ENCODE data around the gene EPN2. TPM values are rescaled to one million over a fixed set of nuclear protein-coding genes. Genes with fewer than 3 reads are reported as not detected.

The EPN2 gene
- polyA plus RNA-seq, 3 donors = 0.93 TPM; not detected in 2

- WGBS (ENCODE audit: insufficient coverage) = 94% methylated on average over 7 of the region's 9 CpGs
- no peak overlapping the region for H3K9ac ChIP-seq (ENCODE audit: insufficient read depth, low read length, poor library complexity, severe bottlenecking)
- Mint-ChIP-seq H3K27ac (no peak overlapping the region), H3K9me3 (peaks cover 0 to 3% (median 1%) of the 10 kb centered on the region in 7 donors), H3K4me3 (no peak overlapping the region), H3K27me3 (ENCODE audit: low read depth in 3 of 3) (peaks cover 35 to 58% (median 44%) of the 10 kb centered on the region in 3 donors), H3K36me3 (no peaks in the 10 kb centered on the region), H3K4me1 (no peaks in the 10 kb centered on the region)
- H3K36me3 ChIP-seq (replicated peaks in 1 of 2; ENCODE audit: control insufficient read depth in 1 of 2, insufficient read depth in 2 of 2, low read length in 2 of 2) = no peaks in the 10 kb centered on the region
- DNase-seq = no peak
- H3K9me3 ChIP-seq (replicated peaks in 1 of 2; ENCODE audit: control insufficient read depth in 1 of 2, insufficient read depth in 1 of 2, low read length in 2 of 2) = no peaks in the 10 kb centered on the region
- intact Hi-C loops (cut with micrococcal nuclease) = loop anchor here in 1 of 2 donors (5.0 kb wide), 1 partner anchor 454 kb away; no protein-coding TSS in a partner anchor
- H3K4me3 ChIP-seq (replicated peaks in 1 of 3; ENCODE audit: low read depth in 2 of 3, low read length in 3 of 3) = no peak overlapping the region
- peaks cover 6 to 26% of the 10 kb centered on the region in 2 donors for H3K27me3 ChIP-seq (ENCODE audit: control insufficient read depth in 2 of 2, insufficient read depth in 2 of 2, low read length in 2 of 2)
- H3K4me1 ChIP-seq (ENCODE audit: control insufficient read depth in 1 of 2, insufficient read depth in 2 of 2, low read length in 2 of 2) = no peaks in the 10 kb centered on the region
- TF ChIP-seq, protein P1, sequence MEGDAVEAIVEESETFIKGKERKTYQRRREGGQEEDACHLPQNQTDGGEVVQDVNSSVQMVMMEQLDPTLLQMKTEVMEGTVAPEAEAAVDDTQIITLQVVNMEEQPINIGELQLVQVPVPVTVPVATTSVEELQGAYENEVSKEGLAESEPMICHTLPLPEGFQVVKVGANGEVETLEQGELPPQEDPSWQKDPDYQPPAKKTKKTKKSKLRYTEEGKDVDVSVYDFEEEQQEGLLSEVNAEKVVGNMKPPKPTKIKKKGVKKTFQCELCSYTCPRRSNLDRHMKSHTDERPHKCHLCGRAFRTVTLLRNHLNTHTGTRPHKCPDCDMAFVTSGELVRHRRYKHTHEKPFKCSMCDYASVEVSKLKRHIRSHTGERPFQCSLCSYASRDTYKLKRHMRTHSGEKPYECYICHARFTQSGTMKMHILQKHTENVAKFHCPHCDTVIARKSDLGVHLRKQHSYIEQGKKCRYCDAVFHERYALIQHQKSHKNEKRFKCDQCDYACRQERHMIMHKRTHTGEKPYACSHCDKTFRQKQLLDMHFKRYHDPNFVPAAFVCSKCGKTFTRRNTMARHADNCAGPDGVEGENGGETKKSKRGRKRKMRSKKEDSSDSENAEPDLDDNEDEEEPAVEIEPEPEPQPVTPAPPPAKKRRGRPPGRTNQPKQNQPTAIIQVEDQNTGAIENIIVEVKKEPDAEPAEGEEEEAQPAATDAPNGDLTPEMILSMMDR (IDR thresholded peaks at IDR 0.05) = no peak
- H3K27ac ChIP-seq (ENCODE audit: low read depth in 1 of 2, low read length in 2 of 2) = no peak overlapping the region
- no peaks in the 10 kb centered on the region for H4K20me1 ChIP-seq (ENCODE audit: insufficient read depth, low read length)
- no peak overlapping the region for H2AFZ ChIP-seq (ENCODE audit: insufficient read depth, low read depth, low read length, poor library complexity, severe bottlenecking)
- no peaks in the 10 kb centered on the region for H3K79me2 ChIP-seq (ENCODE audit: insufficient read depth, low read length)
- H3K4me2 ChIP-seq (replicated peaks; ENCODE audit: extremely low read depth, low read length, poor library complexity, severe bottlenecking) = no peak overlapping the region
These were observed 21.2 kb downstream of the EPN2 start for GRCh38 chr17:19258371-19258770.

DNA sequence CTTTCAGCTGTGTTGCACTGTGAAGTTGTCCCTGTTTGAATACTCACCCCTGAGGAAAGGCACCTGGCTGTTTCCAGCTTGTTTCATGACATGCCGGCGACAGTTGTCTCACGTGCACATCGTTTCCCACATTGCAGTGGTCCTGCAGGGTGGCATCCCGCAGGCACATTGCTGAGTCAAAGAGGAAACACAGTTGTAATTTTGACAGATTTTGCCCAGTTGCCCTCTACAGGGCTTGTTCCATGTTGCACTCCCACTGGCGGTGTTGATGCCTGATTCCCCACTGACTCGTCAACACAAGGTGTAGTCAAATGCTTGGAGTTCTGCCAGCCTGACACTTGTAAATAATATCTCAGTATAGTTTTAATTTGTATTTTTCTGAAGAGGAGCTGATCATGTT is 23.8 kb downstream of the EPN2 start:
- H3K36me3 ChIP-seq (replicated peaks in 1 of 2; ENCODE audit: control insufficient read depth in 1 of 2, insufficient read depth in 2 of 2, low read length in 2 of 2) = no peaks in the 10 kb centered on the region
- H4K20me1 ChIP-seq (ENCODE audit: insufficient read depth, low read length) = no peaks in the 10 kb centered on the region
- Mint-ChIP-seq H3K27ac (no peak overlapping the region), H3K27me3 (ENCODE audit: low read depth in 3 of 3) (peaks cover 48 to 59% (median 50%) of the 10 kb centered on the region in 3 donors), H3K4me3 (peak overlapping the region in 1 of 2 donors; percentile 44), H3K4me1 (no peaks in the 10 kb centered on the region), H3K9me3 (peaks cover 0 to 2% (median 0%) of the 10 kb centered on the region in 7 donors), H3K36me3 (no peaks in the 10 kb centered on the region)
- TF ChIP-seq, protein P1 (IDR thresholded peaks at IDR 0.05) = peak; percentile 49
- H3K4me3 ChIP-seq (replicated peaks in 1 of 3; ENCODE audit: low read depth in 2 of 3, low read length in 3 of 3) = no peak overlapping the region
- no peaks in the 10 kb centered on the region for H3K4me1 ChIP-seq (ENCODE audit: control insufficient read depth in 1 of 2, insufficient read depth in 2 of 2, low read length in 2 of 2)
- H3K27ac ChIP-seq (ENCODE audit: low read depth in 1 of 2, low read length in 2 of 2) = no peak overlapping the region
- WGBS (ENCODE audit: insufficient coverage) = 15% methylated on average over 6 of the region's 7 CpGs
- no peaks in the 10 kb centered on the region for H3K79me2 ChIP-seq (ENCODE audit: insufficient read depth, low read length)
- intact Hi-C loops (cut with micrococcal nuclease) = no loop called here
- no peak overlapping the region for H3K4me2 ChIP-seq (replicated peaks; ENCODE audit: extremely low read depth, low read length, poor library complexity, severe bottlenecking)
- peaks cover 6 to 31% of the 10 kb centered on the region in 2 donors for H3K27me3 ChIP-seq (ENCODE audit: control insufficient read depth in 2 of 2, insufficient read depth in 2 of 2, low read length in 2 of 2)
- no peaks in the 10 kb centered on the region for H3K9me3 ChIP-seq (replicated peaks in 1 of 2; ENCODE audit: control insufficient read depth in 1 of 2, insufficient read depth in 1 of 2, low read length in 2 of 2)
- H2AFZ ChIP-seq (ENCODE audit: insufficient read depth, low read depth, low read length, poor library complexity, severe bottlenecking) = no peak overlapping the region
- peak in 2 of 3 donors; percentile 12 to 22 for DNase-seq
- no peak overlapping the region for H3K9ac ChIP-seq (ENCODE audit: insufficient read depth, low read length, poor library complexity, severe bottlenecking)

All from CD14-positive monocyte (primary cell).